ENCODE results near the gene UNCX. TPM values are rescaled to one million over a fixed set of nuclear protein-coding genes. Genes with fewer than 3 reads are reported as not detected.

Gene UNCX
- total RNA-seq, 1 experiment from 2014 or later: not detected

- Histone ChIP-seq H3K27me3 (ENCODE audit: control insufficient read depth, insufficient read depth, low read length) (peaks cover 87% of the 10 kb centered on the region), H3K4me3 (ENCODE audit: insufficient read depth, low read depth, low read length) (no peak overlapping the region), H3K36me3 (replicated peaks; ENCODE audit: control insufficient read depth, insufficient read depth, low read length) (no peaks in the 10 kb centered on the region)
- no peak for DNase-seq
Observed at GRCh38 chr7:1225030-1225429, 7.6 kb upstream of the UNCX start.

- Histone ChIP-seq H3K4me3 (ENCODE audit: insufficient read depth, low read depth, low read length) (no peak overlapping the region), H3K36me3 (replicated peaks; ENCODE audit: control insufficient read depth, insufficient read depth, low read length) (no peaks in the 10 kb centered on the region), H3K27me3 (ENCODE audit: control insufficient read depth, insufficient read depth, low read length) (peaks cover 91% of the 10 kb centered on the region)
- DNase-seq: peak; percentile 97
Observed at GRCh38 chr7:1225441-1226185, 7.1 kb upstream of the UNCX start.

- peaks cover 91% of the 10 kb centered on the region for H3K27me3 ChIP-seq (ENCODE audit: control insufficient read depth, insufficient read depth, low read length)
- no peak overlapping the region for H3K4me3 ChIP-seq (ENCODE audit: insufficient read depth, low read depth, low read length)
- peak; percentile 84 for DNase-seq
- H3K36me3 ChIP-seq (replicated peaks; ENCODE audit: control insufficient read depth, insufficient read depth, low read length): no peaks in the 10 kb centered on the region
Observed at GRCh38 chr7:1226186-1226901, 6.3 kb upstream of the UNCX start.

- H3K27me3 ChIP-seq (ENCODE audit: control insufficient read depth, insufficient read depth, low read length): peaks cover 92% of the 10 kb centered on the region
- DNase-seq: peak; percentile 83
- H3K36me3 ChIP-seq (replicated peaks; ENCODE audit: control insufficient read depth, insufficient read depth, low read length): no peaks in the 10 kb centered on the region
- no peak overlapping the region for H3K4me3 ChIP-seq (ENCODE audit: insufficient read depth, low read depth, low read length)
Observed at GRCh38 chr7:1227071-1227804, 5.4 kb upstream of the UNCX start.

- peak; percentile 92 for DNase-seq
- H3K27me3 ChIP-seq (ENCODE audit: control insufficient read depth, insufficient read depth, low read length): peaks cover 92% of the 10 kb centered on the region
- H3K36me3 ChIP-seq (replicated peaks; ENCODE audit: control insufficient read depth, insufficient read depth, low read length): no peaks in the 10 kb centered on the region
- H3K4me3 ChIP-seq (ENCODE audit: insufficient read depth, low read depth, low read length): no peak overlapping the region
Observed at GRCh38 chr7:1227814-1228544, 4.7 kb upstream of the UNCX start.

GRCh38 chr7:1228545-1229201, 4.0 kb upstream of the UNCX start:
- DNase-seq: peak; percentile 26
- H3K27me3 ChIP-seq (ENCODE audit: control insufficient read depth, insufficient read depth, low read length): peaks cover 91% of the 10 kb centered on the region
- no peaks in the 10 kb centered on the region for H3K36me3 ChIP-seq (replicated peaks; ENCODE audit: control insufficient read depth, insufficient read depth, low read length)
- no peak overlapping the region for H3K4me3 ChIP-seq (ENCODE audit: insufficient read depth, low read depth, low read length)

- Histone ChIP-seq H3K36me3 (replicated peaks; ENCODE audit: control insufficient read depth, insufficient read depth, low read length) (no peaks in the 10 kb centered on the region), H3K27me3 (ENCODE audit: control insufficient read depth, insufficient read depth, low read length) (peaks cover 91% of the 10 kb centered on the region), H3K4me3 (ENCODE audit: insufficient read depth, low read depth, low read length) (no peak overlapping the region; the same call in 1 of the 2 replicates)
- DNase-seq: peak; percentile 95
Observed at GRCh38 chr7:1229202-1229947, 3.3 kb upstream of the UNCX start.

GRCh38 chr7:1229956-1230355, 2.7 kb upstream of the UNCX start:
- Histone ChIP-seq H3K36me3 (replicated peaks; ENCODE audit: control insufficient read depth, insufficient read depth, low read length) (no peaks in the 10 kb centered on the region), H3K27me3 (ENCODE audit: control insufficient read depth, insufficient read depth, low read length) (peaks cover 91% of the 10 kb centered on the region), H3K4me3 (ENCODE audit: insufficient read depth, low read depth, low read length) (no peak overlapping the region)
- DNase-seq: peak; percentile 90

- no peak overlapping the region for H3K4me3 ChIP-seq (ENCODE audit: insufficient read depth, low read depth, low read length)
- peak; percentile 56 for DNase-seq
- no peaks in the 10 kb centered on the region for H3K36me3 ChIP-seq (replicated peaks; ENCODE audit: control insufficient read depth, insufficient read depth, low read length)
- H3K27me3 ChIP-seq (ENCODE audit: control insufficient read depth, insufficient read depth, low read length): peaks cover 91% of the 10 kb centered on the region
Observed at GRCh38 chr7:1230411-1231213, 2.1 kb upstream of the UNCX start.

- peak; percentile 85 for DNase-seq
- peaks cover 91% of the 10 kb centered on the region for H3K27me3 ChIP-seq (ENCODE audit: control insufficient read depth, insufficient read depth, low read length)
- no peak overlapping the region for H3K4me3 ChIP-seq (ENCODE audit: insufficient read depth, low read depth, low read length)
- no peaks in the 10 kb centered on the region for H3K36me3 ChIP-seq (replicated peaks; ENCODE audit: control insufficient read depth, insufficient read depth, low read length)
Observed at GRCh38 chr7:1231214-1232102, 1.2 kb upstream of the UNCX start.

GRCh38 chr7:1232103-1232466, 587 bp upstream of the UNCX start:
- Histone ChIP-seq H3K27me3 (ENCODE audit: control insufficient read depth, insufficient read depth, low read length) (peaks cover 90% of the 10 kb centered on the region), H3K36me3 (replicated peaks; ENCODE audit: control insufficient read depth, insufficient read depth, low read length) (no peaks in the 10 kb centered on the region), H3K4me3 (ENCODE audit: insufficient read depth, low read depth, low read length) (no peak overlapping the region)
- DNase-seq: no peak

All from H7 (cell line).